Measurements from ENCODE around the gene GDPD2. TPM values are rescaled to one million over a fixed set of nuclear protein-coding genes. Genes with fewer than 3 reads are reported as not detected.
A peak's percentile ranks its signal among the peaks of the same experiment; 100 is the strongest.

The GDPD2 gene
- total RNA-seq, 2 experiments from 2014 or later, result not detected

GRCh38 chrX:70436343-70436742, 13.2 kb downstream of the GDPD2 start:
- H3K36me3 Mint-ChIP-seq (ENCODE audit: low read depth), result no peaks in the 10 kb centered on the region
- no peak for TF ChIP-seq CTCF (IDR thresholded peaks at IDR 0.05)
- no peaks in the 10 kb centered on the region for H3K9me3 Mint-ChIP-seq
- H3K4me3 Mint-ChIP-seq, result no peak overlapping the region
- ChIA-PET POLR2A (no interaction called here), CTCF (interaction anchor here (1.0 to 1.8 kb wide), 3 partner anchors 8 to 69 kb away, joined by 4 to 11 read pairs (median 4); partner anchors contain the start of gene DLG3)
- peaks cover 21% of the 10 kb centered on the region for H3K4me1 Mint-ChIP-seq (ENCODE audit: low read depth)
- H3K27ac Mint-ChIP-seq, result no peak overlapping the region
- peak; percentile 49 for DNase-seq
- H3K27me3 Mint-ChIP-seq, result peaks cover 3% of the 10 kb centered on the region
- ATAC-seq, result no peak
- intact Hi-C loops (cut with micrococcal nuclease), result loop anchor here (10.0 kb wide), 1 partner anchor 302 kb away; the partner anchor contains the start of gene IGBP1

- H3K4me3 Mint-ChIP-seq, result no peak overlapping the region
Observed at GRCh38 chrX:70437011-70437410, 13.9 kb downstream of the GDPD2 start.

GRCh38 chrX:70437921-70438665, 15.0 kb downstream of the GDPD2 start:
- H3K9me3 Mint-ChIP-seq, result no peaks in the 10 kb centered on the region
- peaks cover 11% of the 10 kb centered on the region for H3K27me3 Mint-ChIP-seq
- intact Hi-C loops (cut with micrococcal nuclease), result loop anchor here (10.0 kb wide), 1 partner anchor 303 kb away; the partner anchor contains the start of gene IGBP1
- peaks cover 21% of the 10 kb centered on the region for H3K4me1 Mint-ChIP-seq (ENCODE audit: low read depth)
- DNase-seq (no peak), ATAC-seq (no peak)
- H3K27ac Mint-ChIP-seq, result no peak overlapping the region
- H3K4me3 Mint-ChIP-seq, result no peak overlapping the region
- H3K36me3 Mint-ChIP-seq (ENCODE audit: low read depth), result no peaks in the 10 kb centered on the region
- TF ChIP-seq CTCF (IDR thresholded peaks at IDR 0.05), result no peak
- CTCF ChIA-PET, result no interaction called here
- POLR2A ChIA-PET, result no interaction called here

More at GRCh38 chrX:70437011-70437410, 13.9 kb downstream of the GDPD2 start:
- CTCF ChIA-PET, result no interaction called here
- intact Hi-C loops (cut with micrococcal nuclease), result loop anchor here (10.0 kb wide), 1 partner anchor 302 kb away; the partner anchor contains the start of gene IGBP1
- Mint-ChIP-seq H3K36me3 (ENCODE audit: low read depth) (no peaks in the 10 kb centered on the region), H3K9me3 (no peaks in the 10 kb centered on the region), H3K27ac (no peak overlapping the region), H3K27me3 (peaks cover 8% of the 10 kb centered on the region), H3K4me1 (ENCODE audit: low read depth) (peaks cover 21% of the 10 kb centered on the region)
- no peak for TF ChIP-seq CTCF (IDR thresholded peaks at IDR 0.05)
- DNase-seq (no peak), ATAC-seq (no peak)
- POLR2A ChIA-PET, result no interaction called here

- ATAC-seq, result peak; percentile 57
- peak; percentile 33 for DNase-seq
- intact Hi-C loops (cut with micrococcal nuclease), result loop anchor here (10.0 kb wide), 1 partner anchor 304 kb away; the partner anchor contains the start of gene IGBP1
- Mint-ChIP-seq H3K9me3 (no peaks in the 10 kb centered on the region), H3K27me3 (peaks cover 11% of the 10 kb centered on the region), H3K36me3 (ENCODE audit: low read depth) (no peaks in the 10 kb centered on the region), H3K27ac (no peak overlapping the region), H3K4me3 (no peak overlapping the region), H3K4me1 (ENCODE audit: low read depth) (peaks cover 15% of the 10 kb centered on the region)
- no peak for TF ChIP-seq CTCF (IDR thresholded peaks at IDR 0.05)
- ChIA-PET POLR2A (interaction anchor here (0.6 kb wide), 1 partner anchor 232 kb away, joined by 3 read pairs; no protein-coding TSS in a partner anchor), CTCF (no interaction called here)
Observed at GRCh38 chrX:70439016-70439415, 15.9 kb downstream of the GDPD2 start.

GRCh38 chrX:70442224-70442623, 19.1 kb downstream of the GDPD2 start:
- ATAC-seq, result no peak
- no peak for DNase-seq
- no peaks in the 10 kb centered on the region for H3K36me3 Mint-ChIP-seq (ENCODE audit: low read depth)
- H3K4me3 Mint-ChIP-seq, result no peak overlapping the region
- peaks cover 25% of the 10 kb centered on the region for H3K27me3 Mint-ChIP-seq
- H3K27ac Mint-ChIP-seq, result no peak overlapping the region
- H3K4me1 Mint-ChIP-seq (ENCODE audit: low read depth), result peaks cover 13% of the 10 kb centered on the region
- intact Hi-C loops (cut with micrococcal nuclease), result no loop called here
- ChIA-PET POLR2A (no interaction called here), CTCF (interaction anchor here (2.3 kb wide), 1 partner anchor 9 kb away, joined by 8 read pairs; no protein-coding TSS in a partner anchor)
- TF ChIP-seq CTCF (IDR thresholded peaks at IDR 0.05), result no peak
- H3K9me3 Mint-ChIP-seq, result no peaks in the 10 kb centered on the region
